Osteoblast (primary cell): Measurements from ENCODE around the gene FHIP1B. TPM values are rescaled to one million over a fixed set of nuclear protein-coding genes. Genes with fewer than 3 reads are reported as not detected.
"Not testable (repeated sequence)": the region's sequence is repeated elsewhere in the genome, so short reads cannot be mapped to it uniquely, and the experiment has no call there.

Source experiments
- DNase-seq: peaks from one replicate; pipeline ENCODE4 v3.0.0; 2011; ENCODE audit warnings: low spot score, mixed read lengths; ENCODE audit not compliant: insufficient read length; ENCODE audit errors: missing footprints
- H2AFZ ChIP-seq: 2 replicates; pipeline ENCODE4 v1.6.0; 2011; ENCODE audit warnings: mild to moderate bottlenecking, low read length
- H3K27ac ChIP-seq: 2 replicates; pipeline ENCODE4 v1.5.1; 2011; ENCODE audit warnings: mild to moderate bottlenecking, low read depth, low read length, moderate library complexity
- H3K27me3 ChIP-seq: 2 replicates; pipeline ENCODE4 v1.6.0; 2012; ENCODE audit warnings: mild to moderate bottlenecking, control low read depth, inconsistent platforms, low read length, moderate library complexity; ENCODE audit not compliant: insufficient read depth
- H3K36me3 ChIP-seq: 2 replicates; pipeline ENCODE4 v1.5.1; 2011; ENCODE audit warnings: mild to moderate bottlenecking, low read length, control low read depth, moderate library complexity; ENCODE audit not compliant: insufficient read depth
- H3K4me1 ChIP-seq: 2 replicates; pipeline ENCODE4 v1.5.1; 2011; ENCODE audit warnings: mild to moderate bottlenecking, low read length, control low read depth, moderate library complexity; ENCODE audit not compliant: insufficient read depth
- H3K4me2 ChIP-seq: 2 replicates; pipeline ENCODE4 v1.6.0; 2011; ENCODE audit warnings: mild to moderate bottlenecking, low read length; ENCODE audit not compliant: insufficient read depth
- H3K4me3 ChIP-seq: fragments of 200-600 bp; sonication (generic); 3 replicates; pipeline ENCODE4 v1.5.1; 2012; ENCODE audit warnings: mild to moderate bottlenecking, low read length, inconsistent platforms; ENCODE audit not compliant: insufficient read depth
- H3K79me2 ChIP-seq: 2 replicates; pipeline ENCODE4 v1.6.0; 2012; ENCODE audit warnings: mild to moderate bottlenecking, low read length, control low read depth, inconsistent platforms; ENCODE audit not compliant: insufficient read depth
- H3K9me3 ChIP-seq: 2 replicates; pipeline ENCODE4 v1.5.1; 2011; ENCODE audit warnings: low read depth, low read length, control low read depth
- H4K20me1 ChIP-seq: 2 replicates; pipeline ENCODE4 v1.6.0; 2012; ENCODE audit warnings: mild to moderate bottlenecking, low read length, control low read depth; ENCODE audit not compliant: insufficient read depth
- total RNA-seq: library from RNA; depleted of rRNA; stranded (reverse); fragments of >200 nt; gene quantifications from 2 replicates; pipeline ENCODE4 v1.2.3, GENCODE V29; 2012
- TF ChIP-seq, protein P1 (sequence below): IDR thresholded peaks from 2 replicates; pipeline ENCODE4 v1.5.1; 2011; ENCODE audit warnings: mild to moderate bottlenecking, low read depth, low read length, moderate library complexity; ENCODE audit errors: extremely low read depth

Gene FHIP1B
- total RNA-seq: 15.6 and 19.7 TPM in 2 replicates

DNA sequence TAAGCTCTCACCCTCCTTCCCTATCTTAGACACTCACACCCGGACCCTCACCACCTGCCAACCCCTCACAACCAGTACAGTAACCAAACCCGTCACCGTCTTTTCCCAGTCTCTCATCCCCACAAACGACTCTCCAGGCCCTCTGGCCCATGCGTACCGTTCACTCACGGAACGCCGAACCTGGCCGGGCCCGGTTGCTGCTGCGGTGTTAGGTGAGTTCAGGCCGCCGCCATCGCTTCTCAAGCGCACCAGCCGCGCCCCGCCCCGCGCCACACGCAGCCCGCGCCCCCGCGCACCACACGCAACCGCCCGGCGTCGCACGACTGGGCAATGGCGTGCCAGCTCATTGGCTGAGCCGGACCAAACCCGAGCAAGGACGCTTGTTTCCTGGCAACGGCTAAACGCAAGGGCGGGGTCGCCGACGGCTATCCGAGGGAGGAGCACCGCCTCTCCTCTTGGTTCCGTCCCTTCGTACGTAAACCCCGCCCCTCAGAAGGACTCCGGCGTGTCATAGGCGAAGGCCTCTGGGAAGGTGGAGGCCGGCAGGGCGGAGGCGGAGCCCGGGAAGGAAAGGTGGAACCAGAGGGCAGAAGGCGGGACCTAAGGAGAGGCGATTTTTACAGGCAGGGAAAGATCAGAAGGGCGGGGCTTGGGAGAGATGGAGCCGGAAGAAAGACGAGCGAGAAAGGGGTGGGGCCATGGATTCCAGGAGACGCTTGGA is at the start of gene FHIP1B:
FHIP1B (minus strand) TSS at position 250 of the 721 bp plus-strand sequence. CDS start 10,120 bp downstream, outside the sequence.
- Histone ChIP-seq H3K27ac (peak within 1 kb of the TSS; percentile 93), H3K4me1 (peaks cover 11% of the 10 kb centered on the region), H4K20me1 (no peaks in the 10 kb centered on the region), H3K36me3 (no peaks in the 10 kb centered on the region), H3K9me3 (no peaks in the 10 kb centered on the region), H3K4me3 (peak within 1 kb of the TSS; percentile 98), H2AFZ (peak within 1 kb of the TSS; percentile 100), H3K27me3 (no peaks in the 10 kb centered on the region), H3K79me2 (peaks cover 49% of the 10 kb centered on the region), H3K4me2 (peak within 1 kb of the TSS; percentile 97)
- TF ChIP-seq, protein P1, sequence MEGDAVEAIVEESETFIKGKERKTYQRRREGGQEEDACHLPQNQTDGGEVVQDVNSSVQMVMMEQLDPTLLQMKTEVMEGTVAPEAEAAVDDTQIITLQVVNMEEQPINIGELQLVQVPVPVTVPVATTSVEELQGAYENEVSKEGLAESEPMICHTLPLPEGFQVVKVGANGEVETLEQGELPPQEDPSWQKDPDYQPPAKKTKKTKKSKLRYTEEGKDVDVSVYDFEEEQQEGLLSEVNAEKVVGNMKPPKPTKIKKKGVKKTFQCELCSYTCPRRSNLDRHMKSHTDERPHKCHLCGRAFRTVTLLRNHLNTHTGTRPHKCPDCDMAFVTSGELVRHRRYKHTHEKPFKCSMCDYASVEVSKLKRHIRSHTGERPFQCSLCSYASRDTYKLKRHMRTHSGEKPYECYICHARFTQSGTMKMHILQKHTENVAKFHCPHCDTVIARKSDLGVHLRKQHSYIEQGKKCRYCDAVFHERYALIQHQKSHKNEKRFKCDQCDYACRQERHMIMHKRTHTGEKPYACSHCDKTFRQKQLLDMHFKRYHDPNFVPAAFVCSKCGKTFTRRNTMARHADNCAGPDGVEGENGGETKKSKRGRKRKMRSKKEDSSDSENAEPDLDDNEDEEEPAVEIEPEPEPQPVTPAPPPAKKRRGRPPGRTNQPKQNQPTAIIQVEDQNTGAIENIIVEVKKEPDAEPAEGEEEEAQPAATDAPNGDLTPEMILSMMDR: no peak
- peak; percentile 99 for DNase-seq

DNA sequence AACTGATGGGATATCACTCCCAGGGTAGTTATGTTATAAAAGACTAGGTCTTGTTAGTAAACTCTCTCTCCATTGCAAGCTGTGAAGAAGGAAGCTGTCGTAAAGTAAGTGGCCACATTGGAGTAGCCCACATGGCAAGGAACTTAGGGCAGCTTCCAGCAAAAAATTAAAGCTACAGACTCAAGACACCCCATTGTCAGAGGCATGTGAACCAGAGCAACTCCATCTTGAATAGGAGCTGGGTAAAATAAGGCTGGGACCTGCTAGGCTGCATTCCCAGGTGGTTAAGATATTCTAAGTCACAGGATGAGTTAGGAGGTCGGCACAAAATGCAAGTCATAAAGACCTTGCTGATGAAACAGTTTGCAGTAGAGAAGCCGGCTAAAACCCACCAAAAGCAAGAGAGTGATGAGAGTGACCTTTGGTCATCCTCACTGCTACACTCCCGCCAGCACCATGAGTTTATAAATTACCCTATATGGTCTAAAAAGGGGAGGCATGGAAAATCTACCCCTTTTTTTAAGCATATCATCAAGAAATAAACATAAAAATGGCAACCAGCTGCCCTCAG is 49.1 kb upstream of the FHIP1B start:
- Histone ChIP-seq H2AFZ (no peak overlapping the region), H3K9me3 (no peaks in the 10 kb centered on the region), H3K4me1 (no peaks in the 10 kb centered on the region), H3K4me2 (no peak overlapping the region), H3K4me3 (no peak overlapping the region), H3K79me2 (no peaks in the 10 kb centered on the region), H3K27ac (no peak overlapping the region), H3K36me3 (no peaks in the 10 kb centered on the region), H3K27me3 (peaks cover 9% of the 10 kb centered on the region), H4K20me1 (no peaks in the 10 kb centered on the region)
- TF ChIP-seq, protein P1: no peak
- DNase-seq: no peak

DNA sequence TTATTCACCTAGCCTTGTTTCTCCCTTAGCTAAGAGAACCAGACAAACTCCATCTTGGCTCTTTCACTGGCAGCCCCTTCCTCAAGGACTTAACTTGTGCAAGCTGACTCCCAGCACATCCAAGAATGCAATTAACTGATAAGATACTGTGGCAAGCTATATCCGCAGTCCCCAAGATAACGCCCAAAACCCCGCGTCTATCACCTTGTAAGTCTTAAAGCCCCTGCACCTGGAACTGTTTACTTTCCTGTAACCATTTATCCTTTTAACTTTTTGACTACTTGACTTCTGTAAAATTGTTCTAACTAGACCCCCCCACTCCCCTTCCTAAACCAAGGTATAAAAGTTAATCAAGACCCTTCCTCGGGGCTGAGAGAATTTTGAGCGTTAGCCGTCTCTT is 46.4 kb upstream of the FHIP1B start:
- H3K27ac ChIP-seq, H4K20me1 ChIP-seq, H3K9me3 ChIP-seq: not testable (repeated sequence)

DNA sequence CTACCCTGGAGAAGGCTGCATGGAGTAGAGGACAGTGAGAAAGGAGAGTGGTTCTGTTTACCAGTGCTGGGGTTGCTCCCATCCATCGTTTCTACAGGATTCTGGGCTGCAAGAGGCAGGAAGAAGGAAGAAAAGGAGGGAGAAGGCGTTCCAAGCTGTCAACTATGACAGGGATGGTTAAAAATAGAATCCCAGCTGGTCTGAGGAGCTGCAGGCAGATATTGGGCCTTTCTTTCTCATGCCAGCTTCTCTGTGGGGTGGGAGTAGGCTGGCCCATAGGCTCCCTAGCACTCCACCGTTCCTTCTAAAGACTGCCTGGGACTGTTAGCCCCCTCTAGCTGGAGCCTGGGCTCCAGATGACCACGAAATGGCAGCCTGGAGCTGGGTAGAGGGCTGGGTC is 38.8 kb upstream of the FHIP1B start:
- TF ChIP-seq, protein P1: no peak
- Histone ChIP-seq H3K4me2 (no peak overlapping the region), H3K27ac (no peak overlapping the region), H3K79me2 (no peaks in the 10 kb centered on the region), H3K4me1 (no peaks in the 10 kb centered on the region), H4K20me1 (no peaks in the 10 kb centered on the region), H3K4me3 (no peak overlapping the region), H2AFZ (peak overlapping the region; percentile 51), H3K27me3 (no peaks in the 10 kb centered on the region), H3K36me3 (no peaks in the 10 kb centered on the region), H3K9me3 (no peaks in the 10 kb centered on the region)
- no peak for DNase-seq

More for the DNA sequence above, 46.4 kb upstream of the FHIP1B start:
- not testable (repeated sequence) for H3K4me1 ChIP-seq, H2AFZ ChIP-seq, H3K4me2 ChIP-seq, H3K79me2 ChIP-seq, DNase-seq, H3K4me3 ChIP-seq, H3K27me3 ChIP-seq, H3K36me3 ChIP-seq
